GM19043 (cell line): ENCODE data around the gene IRF6.
"Not testable (repeated sequence)": the region's sequence is repeated elsewhere in the genome, so short reads cannot be mapped to it uniquely, and the experiment has no call there.

Source experiments
- ATAC-seq: cut with Tn5 transposase; IDR thresholded peaks from one replicate; pipeline ENCODE4 v1.9.1; 2021; ENCODE audit warnings: low read depth; ENCODE audit not compliant: unreplicated experiment

IRF6 gene

DNA sequence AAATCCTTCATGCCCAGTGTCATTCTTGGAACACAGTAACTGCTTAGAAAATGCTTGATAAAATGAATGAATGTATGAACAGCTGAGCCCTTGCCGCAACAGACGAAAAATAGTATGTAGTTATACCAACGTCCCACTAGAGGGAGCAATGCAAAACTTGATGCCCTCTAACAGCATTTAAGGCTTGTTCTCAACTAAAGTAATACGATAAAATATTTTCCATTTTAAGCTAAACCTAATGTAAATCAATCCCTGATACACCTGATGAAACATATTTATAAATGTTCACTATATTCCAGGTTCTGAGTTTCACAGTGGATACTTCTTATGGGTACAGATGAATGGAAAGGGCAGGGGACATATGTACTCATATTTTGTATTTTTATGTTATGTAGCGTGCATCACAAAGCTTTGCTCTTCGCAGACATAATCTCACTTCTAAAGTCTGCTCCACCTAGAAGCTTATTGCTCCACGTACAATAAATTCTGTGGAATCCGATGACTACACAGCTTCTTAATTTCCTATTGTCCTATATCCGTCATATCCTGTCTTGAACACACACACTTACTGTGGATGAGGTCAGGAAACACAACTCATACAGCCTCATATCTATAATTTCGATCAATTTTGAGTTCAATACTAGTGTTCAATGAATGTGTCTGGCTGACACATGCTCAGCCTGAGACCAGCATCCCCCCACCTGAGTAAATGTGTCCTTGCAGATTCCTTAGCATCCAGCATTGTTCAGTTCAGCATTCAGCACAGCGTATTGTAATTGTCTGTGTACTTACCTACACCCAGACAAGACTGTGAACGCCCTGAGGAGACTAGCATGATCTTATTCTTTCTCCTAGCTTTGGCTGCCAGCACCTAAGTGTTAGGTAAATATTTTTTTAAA lies 17.4 kb upstream of the IRF6 start:
- ATAC-seq: no peak

DNA sequence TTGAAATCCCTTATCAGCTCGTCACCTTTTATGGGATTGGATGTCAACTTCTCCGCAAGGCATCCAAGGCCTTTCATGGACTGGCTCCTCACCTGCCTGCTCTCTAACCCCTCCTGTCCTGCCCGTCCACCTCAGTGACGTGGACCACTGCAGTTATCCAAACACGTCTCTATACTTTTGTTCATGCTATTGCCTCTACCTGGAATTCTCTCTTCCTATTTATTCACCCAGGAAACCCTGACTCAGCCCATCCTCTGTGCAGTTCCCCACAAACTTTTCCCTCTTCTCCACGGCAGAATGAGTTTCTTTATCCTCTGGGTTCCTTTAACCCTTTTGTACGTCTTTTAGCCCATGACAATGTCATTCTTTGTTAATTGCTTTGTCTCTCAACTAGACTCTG lies 16.8 kb upstream of the IRF6 start:
- no peak for ATAC-seq

DNA sequence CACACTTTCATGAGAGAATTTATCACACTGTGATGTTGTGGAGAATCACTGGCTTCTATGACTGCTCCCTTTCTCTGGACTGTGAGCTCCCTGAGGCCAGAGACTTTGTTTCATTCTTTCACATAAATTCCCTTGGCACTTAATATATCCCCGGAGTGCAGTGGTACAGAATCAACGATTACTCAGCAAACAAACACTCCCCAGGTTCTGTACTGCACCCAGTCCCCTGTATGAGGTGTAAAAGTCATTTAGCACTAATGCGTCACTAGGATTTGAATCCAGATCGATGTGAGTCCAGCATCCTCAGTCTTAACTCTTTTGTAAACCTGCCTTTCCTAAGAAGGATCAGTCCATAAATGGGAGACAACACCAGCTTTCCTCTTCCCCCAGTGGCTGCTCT lies 15.0 kb upstream of the IRF6 start:
- no peak for ATAC-seq

DNA sequence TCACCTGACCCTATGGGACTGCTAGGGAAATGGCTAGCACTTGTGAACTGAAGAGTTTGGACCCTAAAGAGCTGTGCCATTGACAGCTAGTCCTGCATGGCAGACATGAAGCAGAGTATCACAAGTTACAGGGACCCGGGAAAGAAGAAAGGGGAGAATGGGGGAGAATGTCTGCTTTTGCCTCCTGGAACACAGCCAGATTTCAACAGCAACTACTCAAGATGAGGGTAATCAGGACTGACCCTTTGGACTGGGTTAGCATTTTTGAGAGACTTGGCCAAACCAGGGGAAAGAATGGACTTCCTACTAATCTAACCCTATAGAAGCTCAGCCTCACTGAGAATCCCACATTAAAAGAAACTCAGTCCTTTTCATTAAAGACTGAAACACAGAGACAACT lies 13.1 kb upstream of the IRF6 start:
- ATAC-seq: no peak

DNA sequence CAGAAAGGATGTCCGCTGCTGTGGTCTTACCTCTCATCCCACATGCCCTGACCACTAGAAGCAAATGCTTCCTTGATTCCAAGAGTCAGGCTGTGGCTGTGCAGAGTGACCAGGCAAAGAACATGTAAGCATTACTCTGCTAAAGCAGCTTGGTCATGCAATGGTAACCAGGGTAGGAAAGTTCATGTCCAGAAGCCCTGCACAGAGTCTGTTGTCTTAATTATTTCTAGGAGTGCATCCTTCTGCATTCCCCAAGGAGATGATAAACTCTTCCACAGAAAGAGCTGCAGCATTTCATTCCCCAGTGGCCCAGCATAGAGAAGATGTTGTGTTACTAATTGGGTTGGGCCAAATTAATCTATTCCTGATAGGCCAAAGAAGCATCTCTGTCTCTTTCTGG lies 11.7 kb upstream of the IRF6 start:
- no peak for ATAC-seq

DNA sequence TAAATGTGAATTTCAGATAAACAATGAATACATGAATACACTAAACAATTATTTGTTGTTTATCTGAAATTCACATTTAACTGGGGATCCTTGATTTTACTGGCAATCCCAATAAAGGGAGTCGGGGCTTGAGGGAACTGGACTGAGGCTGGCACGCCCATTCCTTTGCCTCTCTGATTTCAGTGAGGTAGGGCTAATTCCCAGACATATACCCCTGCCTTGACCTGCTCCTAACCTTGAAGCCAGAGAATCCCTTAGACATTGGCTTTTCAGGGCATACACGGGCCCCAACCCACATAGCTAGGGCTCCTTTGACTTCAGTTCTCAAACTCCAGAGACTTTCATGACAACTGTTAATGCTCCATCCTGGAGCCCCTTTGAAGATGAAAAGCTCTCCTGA lies 11.0 kb upstream of the IRF6 start:
- ATAC-seq: no peak

DNA sequence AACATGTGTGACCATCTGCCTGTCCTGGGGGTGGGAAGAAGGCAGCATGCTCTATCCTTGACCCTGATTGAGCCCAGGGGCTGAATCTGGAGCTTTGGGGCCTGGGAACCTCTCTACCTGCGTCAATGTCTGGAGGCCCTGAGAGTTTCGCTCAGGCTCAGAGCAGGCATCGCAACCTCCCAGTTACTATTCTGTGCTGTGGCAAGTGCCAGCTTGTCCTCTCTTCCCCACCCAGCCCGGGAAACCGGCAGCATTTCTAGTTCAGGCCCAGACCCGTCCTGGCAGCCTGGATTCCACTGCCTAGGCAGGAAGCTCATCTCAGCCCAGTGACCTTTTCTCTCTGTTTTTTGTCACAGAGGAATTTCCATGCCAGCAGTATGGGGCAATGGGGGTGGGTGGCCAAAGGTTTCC lies 10.0 kb upstream of the IRF6 start:
- no peak for ATAC-seq

DNA sequence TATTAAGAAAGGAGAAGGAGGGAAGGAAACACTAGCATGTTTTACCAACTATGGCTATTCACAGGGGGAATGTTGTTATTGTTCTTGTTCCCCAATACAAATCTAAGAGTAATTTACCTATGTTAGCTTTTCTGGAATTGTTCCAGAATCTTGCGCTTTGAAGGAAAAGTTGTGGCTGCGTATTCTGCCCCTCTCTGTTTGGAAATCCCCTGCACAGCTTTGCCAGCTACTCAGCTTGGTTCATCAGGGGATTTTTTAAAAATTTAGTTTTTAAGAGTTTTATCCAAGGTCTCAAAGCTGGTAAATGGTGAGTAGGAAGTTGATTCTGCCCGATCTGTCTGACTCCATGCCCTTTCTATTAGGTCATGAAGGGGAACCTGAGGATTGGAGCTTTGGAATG lies 9.5 kb upstream of the IRF6 start:
- ATAC-seq: no peak

DNA sequence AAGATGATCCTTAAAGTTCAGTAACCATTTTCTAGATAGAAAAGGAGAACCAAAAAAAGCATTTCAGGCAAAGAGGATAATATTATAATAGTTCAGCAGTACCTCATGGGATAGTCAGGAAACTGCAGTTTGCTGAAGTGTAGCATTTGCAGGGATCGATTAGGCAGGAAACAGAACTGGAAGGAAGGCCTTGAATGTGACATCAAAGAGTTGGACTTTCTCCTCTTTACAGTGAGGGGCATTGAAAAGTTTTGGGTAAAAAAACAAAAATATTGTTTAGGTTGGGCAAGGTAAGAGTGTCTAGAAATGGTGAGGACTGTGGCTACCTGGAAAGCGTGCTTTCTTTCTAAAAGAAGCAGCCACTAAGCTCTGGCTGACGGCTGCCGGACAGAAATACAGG lies 8.0 kb upstream of the IRF6 start:
- ATAC-seq: no peak

DNA sequence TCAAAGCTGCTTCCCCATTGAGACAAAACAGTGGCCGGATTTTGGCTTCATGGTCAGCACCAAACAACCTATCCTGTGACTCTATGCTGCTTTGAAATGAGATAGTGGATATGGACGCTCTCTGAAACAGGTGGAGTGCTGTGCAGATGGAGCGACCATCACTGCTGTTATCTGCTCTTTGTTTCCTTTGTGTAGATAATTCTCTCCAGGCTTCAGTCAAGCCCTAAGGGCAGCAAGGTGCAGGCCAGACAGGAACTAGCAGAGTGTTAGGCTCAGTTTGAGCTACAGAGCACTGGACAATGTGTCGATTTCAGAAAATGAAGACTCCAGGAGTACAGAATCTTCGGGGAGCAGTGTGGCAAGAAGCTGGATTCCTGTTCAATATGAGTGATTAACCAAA lies 4.8 kb upstream of the IRF6 start:
- ATAC-seq: no peak

DNA sequence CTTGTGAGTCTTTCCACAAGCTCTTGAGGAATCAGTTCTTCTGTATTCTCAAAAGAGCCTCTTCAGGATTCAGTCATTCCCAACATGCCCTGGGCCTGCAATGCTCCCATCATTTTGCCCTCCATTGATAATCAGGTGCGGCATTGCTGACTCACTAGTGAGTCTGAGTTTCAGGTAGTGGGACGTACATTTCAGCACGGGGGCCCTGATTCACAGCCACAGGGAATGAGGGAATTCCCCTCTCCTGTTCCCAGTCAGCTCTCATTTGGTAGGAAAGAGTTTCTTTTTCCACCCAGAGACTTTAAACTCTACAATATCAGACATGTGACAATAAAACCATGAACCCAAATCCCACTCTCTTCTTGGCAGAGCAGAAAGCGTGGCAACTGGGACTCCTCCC lies 3.7 kb upstream of the IRF6 start:
- no peak for ATAC-seq

DNA sequence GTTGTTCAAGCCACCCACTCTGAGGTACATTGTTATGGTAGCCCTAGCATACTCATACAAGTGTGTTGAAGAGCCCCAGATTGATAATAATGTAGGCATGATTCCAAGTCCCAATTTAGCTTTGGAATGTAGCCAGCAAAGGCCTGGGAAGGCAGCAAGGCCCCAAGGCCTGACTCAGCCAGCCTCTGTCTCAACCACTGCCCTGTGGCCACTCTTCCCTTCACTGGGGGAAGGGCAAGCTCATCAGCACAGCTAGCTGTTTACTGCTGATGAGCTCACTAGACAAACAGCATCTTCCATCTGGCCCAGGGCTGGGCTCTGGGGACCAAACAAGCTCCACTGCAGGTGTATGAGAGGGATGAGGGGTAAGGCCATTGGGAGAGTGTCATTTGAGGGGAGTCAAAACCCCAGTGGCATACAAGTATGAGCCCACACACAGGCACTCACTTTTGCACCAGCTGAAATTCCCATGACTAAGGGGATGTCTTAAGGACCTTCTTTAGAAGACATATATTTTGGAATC lies 2.2 kb upstream of the IRF6 start:
- no peak for ATAC-seq

DNA sequence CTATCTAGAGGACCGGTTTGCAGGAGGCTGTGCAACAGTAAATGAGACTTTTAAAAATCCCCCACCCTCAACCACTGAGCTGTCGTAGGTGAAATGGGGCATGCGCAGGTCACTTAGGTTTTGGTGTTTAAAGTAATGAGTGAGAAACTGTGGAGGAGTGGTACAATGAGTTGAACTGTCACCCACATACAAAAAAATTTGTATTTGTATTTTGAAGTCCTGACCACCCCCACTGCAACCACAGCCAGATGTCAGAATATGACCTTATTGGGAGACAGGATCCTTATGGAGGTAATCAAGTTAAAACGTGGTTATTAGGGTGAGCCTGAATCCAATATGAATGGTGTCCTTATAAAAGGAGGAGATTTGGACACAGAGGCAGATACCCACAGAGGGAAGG lies 1.6 kb upstream of the IRF6 start:
- no peak for ATAC-seq

DNA sequence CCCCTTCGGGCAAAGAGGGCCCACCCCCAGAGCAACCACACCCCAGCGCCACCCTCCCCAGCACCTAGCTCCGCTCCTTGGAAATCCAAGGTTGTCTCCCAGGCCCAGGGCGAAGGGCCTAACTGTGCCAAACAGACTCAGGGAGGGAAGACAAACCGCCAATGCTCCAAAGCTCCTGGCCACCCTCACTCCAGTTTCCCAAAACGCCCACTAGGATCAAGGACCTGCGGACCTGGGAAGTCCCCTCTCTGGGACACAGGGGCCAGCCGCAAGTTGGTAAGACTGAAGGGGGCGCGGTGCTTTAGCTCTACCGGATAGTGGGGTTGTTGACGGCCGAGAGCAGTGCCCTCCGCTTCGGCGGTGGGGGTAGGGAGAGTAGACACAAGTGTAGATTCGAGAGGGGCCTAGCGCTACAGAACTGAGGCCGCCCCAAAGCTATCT lies 581 bp downstream of the IRF6 start:
- no peak for ATAC-seq

DNA sequence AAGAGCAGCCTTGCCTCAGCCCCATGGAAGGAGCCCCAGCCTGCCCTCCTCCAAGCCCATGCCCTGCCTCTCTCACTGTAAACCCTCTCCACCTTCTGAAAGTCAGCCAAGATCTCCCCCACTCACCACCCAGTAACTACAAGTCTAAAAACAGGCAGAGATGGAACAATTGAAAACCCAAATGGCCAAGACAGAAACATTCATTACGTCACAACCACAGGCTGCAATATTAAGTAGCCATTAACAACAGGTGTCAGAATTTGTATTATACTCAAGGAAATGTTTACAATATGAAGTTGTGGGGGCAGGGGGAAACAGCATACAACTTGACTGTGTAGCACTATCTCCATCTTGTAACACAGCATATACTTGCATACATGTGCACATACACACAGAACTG lies 2.4 kb downstream of the IRF6 start:
- no peak for ATAC-seq

DNA sequence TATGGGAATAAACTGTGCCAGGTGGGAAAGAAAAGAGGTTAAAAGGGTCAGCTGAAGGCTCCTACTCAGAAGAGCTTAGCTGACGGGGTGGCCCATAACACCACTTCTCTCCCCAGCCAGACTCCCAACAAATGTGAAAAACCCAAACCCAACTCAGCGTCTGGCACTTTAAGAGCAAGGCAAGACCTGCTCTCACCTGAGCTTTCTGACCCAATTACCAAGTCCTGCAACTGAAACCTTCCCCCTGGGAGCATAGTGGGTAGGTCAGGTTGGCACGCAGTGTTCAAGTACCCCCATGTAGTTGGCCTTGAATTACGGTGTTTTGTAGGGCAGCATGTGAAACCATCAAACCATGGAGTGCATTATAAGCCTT lies 3.2 kb downstream of the IRF6 start:
- no peak for ATAC-seq

DNA sequence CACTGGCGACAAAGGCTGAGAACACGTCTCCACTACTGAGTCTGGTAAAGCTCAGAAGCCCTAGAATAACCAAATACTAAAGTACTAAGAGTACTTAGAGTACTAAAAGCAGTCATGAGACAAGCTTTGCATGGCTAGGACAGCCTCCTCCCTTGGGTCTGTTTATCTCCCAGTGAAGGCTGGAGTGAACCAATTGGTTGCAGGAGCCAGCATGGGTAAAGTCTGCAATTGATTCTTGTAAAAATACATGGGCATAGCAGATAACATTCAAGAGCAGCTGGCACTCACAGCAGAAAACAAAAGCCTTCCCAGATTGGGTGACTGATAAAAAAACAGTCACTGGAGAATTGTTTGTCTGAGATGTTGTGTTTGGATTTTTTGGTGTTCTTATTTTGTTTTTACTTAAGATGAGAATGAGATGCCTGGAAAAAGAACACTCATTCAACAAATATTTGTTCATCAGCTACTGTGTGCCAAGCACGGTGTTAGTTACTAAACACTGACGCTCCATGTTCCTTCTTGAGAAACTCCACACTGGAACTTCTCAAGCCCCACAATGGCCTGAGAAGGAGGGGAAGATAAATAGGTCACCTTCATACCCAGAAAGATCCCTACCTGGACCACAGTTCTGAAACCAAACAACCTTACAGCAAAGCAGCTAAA lies 3.7 kb downstream of the IRF6 start:
- ATAC-seq: no peak

DNA sequence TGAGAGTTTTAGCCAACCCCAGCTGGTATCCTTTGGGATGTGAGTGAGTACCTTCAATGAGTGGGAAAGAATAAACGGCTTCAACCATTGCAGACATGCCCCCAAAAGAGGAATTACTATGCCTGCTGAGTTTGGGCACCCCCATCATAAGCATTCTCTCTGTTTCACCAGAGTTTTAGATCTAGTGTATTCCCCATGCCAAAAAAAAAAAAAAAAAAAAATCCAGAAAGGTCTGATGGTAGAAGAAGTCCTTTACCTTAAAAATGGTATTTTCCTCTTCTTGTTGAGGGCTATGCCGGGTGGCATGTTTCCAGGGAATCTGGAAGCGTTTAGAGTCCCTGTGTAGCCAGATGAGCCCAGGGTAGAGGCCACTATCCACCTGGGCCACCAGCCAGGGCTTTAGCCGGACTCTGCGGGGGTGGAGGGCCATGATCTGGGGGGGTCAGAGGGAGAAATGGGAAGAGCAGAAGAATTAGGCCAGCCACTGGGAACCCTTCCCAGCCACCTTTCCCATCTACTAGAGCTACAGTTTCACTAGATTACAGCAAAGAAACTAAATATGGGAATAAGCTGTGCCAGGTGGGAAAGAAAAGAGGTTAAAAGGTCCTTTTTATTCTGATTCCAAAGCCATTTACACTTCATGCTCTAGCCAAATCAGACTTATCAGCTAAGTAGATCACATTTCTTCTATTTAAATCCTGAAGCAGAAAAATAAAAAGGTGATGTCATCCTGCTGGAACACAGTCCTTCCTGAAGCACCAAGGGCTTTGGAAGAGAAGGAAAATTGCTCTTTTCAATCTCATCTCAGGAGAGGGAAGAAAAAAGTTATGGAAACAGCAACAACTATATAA lies 4.7 kb downstream of the IRF6 start:
- no peak for ATAC-seq

DNA sequence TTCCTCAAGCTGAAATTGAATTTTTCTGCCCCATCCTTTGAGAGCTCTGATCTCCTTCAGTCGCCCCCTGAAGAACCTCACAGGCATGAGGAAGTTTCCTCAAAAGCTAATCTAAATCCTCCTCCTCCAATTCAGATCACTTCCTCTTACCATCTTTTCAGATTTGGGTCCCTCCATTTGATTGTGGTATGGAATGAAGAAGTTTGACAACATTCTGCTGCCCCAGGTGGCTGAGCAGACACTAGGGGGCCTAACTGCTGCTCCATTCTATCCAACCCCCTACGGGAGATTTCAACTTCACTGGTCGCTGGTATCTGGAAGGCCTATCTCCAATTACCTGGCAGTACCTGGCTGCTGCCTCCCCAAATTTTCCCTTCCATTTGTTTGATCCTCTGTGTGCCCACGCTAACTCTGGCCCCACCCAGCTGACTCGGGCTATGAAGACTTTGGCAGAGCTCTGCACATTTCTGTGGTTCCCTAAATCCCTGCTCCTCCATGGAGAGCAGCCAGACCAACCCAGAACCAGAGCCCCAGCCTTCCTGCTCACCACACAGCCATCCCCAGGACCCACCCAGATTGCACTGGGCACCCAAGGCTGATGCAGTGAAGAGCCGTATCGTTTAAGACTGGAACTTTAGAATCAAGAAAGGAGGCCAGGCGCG lies 7.8 kb downstream of the IRF6 start:
- ATAC-seq: no peak

DNA sequence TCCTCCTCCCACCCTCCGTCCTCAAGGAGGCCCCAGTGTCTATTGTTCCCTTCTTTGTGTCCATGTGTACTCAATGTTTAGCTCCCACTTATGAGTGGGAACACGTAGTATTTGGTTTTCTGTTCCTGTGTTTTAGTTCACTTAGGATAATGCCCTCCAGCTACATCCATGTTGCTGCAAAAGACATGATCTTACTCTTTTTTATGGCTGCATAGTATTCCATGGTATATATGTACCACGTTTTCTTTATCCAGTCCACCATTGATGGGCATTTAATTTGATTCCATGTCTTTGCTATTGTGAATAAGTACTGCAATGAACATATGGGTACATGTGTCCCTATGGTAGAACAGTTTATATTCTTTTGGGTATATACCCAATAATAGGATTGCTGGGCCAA lies 12.2 kb downstream of the IRF6 start:
- ATAC-seq: not testable (repeated sequence)

DNA sequence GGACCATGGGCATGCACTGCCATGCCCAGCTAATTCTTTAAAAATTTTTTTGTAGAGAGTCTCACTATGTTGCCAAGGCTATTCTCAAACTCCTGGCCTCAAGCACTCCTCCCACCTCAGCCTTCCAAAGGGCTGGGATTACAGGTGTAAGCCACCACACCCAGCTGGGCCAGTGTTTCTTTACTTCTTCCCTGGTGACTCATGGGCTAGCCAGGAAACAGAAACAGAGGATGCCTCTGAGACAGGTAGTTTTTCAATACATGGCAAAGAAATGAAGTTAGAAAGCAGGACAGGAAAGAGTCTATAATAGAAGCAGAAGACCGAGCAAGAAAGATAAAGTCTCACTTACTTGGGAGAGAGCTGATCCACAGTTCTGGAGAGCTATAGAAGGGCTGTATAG lies 14.0 kb downstream of the IRF6 start:
- no peak for ATAC-seq
